ENCODE measurements around the gene USH1G.
"Not testable (repeated sequence)": the region's sequence is repeated elsewhere in the genome, so short reads cannot be mapped to it uniquely, and the experiment has no call there.

USH1G gene

GRCh38 chr17:74930535-74931036, 7.5 kb upstream of the USH1G start:
- no peak for DNase-seq (ENCODE audit: low read depth)

- DNase-seq (ENCODE audit: low read depth), result no peak
These were observed 5.7 kb upstream of the USH1G start for GRCh38 chr17:74928786-74929185.

GRCh38 chr17:74925242-74925641, 2.2 kb upstream of the USH1G start:
- DNase-seq (ENCODE audit: low read depth), result no peak

- no peak for DNase-seq (ENCODE audit: low read depth)
These were observed 1.3 kb upstream of the USH1G start, which contains the start of gene OTOP2 for GRCh38 chr17:74924250-74924948. TSS of gene OTOP2 (plus strand) at chr17:74924273. CDS start at chr17:74924633, 360 bp downstream.

GRCh38 chr17:74923538-74924249, 639 bp upstream of the USH1G start:
- DNase-seq (ENCODE audit: low read depth), result no peak

- DNase-seq (ENCODE audit: low read depth), result no peak
These were observed 883 bp downstream of the USH1G start for GRCh38 chr17:74922172-74922571.

- DNase-seq (ENCODE audit: low read depth), result no peak
These were observed 1.3 kb downstream of the USH1G start for GRCh38 chr17:74921769-74922168.

GRCh38 chr17:74921026-74921681, 1.9 kb downstream of the USH1G start:
- DNase-seq (ENCODE audit: low read depth), result no peak

- no peak for DNase-seq (ENCODE audit: low read depth)
These were observed 2.4 kb downstream of the USH1G start for GRCh38 chr17:74920642-74921025.

GRCh38 chr17:74920306-74920620, 2.8 kb downstream of the USH1G start:
- no peak for DNase-seq (ENCODE audit: low read depth)

- no peak for DNase-seq (ENCODE audit: low read depth)
These were observed 3.4 kb downstream of the USH1G start for GRCh38 chr17:74919440-74920305.

- no peak for DNase-seq (ENCODE audit: low read depth)
These were observed 4.1 kb downstream of the USH1G start for GRCh38 chr17:74918906-74919305.

GRCh38 chr17:74917430-74917829, 5.6 kb downstream of the USH1G start:
- no peak for DNase-seq (ENCODE audit: low read depth)

- DNase-seq (ENCODE audit: low read depth), result no peak
These were observed 6.2 kb downstream of the USH1G start for GRCh38 chr17:74916851-74917199.

- no peak for DNase-seq (ENCODE audit: low read depth)
These were observed 6.8 kb downstream of the USH1G start for GRCh38 chr17:74916136-74916850.

- not testable (repeated sequence) for DNase-seq (ENCODE audit: low read depth)
These were observed 11.6 kb downstream of the USH1G start for GRCh38 chr17:74911423-74911822.

GRCh38 chr17:74909097-74909496, 14.0 kb downstream of the USH1G start:
- not testable (repeated sequence) for DNase-seq (ENCODE audit: low read depth)

GRCh38 chr17:74907012-74907411, 16.0 kb downstream of the USH1G start:
- no peak for DNase-seq (ENCODE audit: low read depth)

GRCh38 chr17:74906214-74906793, 16.8 kb downstream of the USH1G start:
- DNase-seq (ENCODE audit: low read depth), result not testable (repeated sequence)

GRCh38 chr17:74904687-74905409, 18.2 kb downstream of the USH1G start:
- DNase-seq (ENCODE audit: low read depth), result no peak

Measured in GM04503 (cell line).